A549 treated with Mapracorat at 1 μM for 4 hours (cell line): Measurements from ENCODE around the gene CLNK. TPM values are rescaled to one million over a fixed set of nuclear protein-coding genes. Genes with fewer than 3 reads are reported as not detected.

Experiments used
- total RNA-seq: library from RNA; stranded (reverse); fragments of 200-300 nt; extraction: Qiagen RNA extraction; gene quantifications from 5 replicates; pipeline ENCODE4 v1.2.3, GENCODE V29; 2022

CLNK gene
- total RNA-seq, result not detected in 5 replicates

GRCh38 chr4:10684631-10685030, at the start of gene CLNK:
TSS of gene CLNK (minus strand) at chr4:10684768. CDS start at chr4:10667869, 16,899 bp downstream.

GRCh38 chr4:10457255-10457801, 227.2 kb downstream of the CLNK start, which contains the start of gene ZNF518B:
TSS of gene ZNF518B (minus strand) at chr4:10457426. CDS start at chr4:10446328, 11,098 bp downstream.

Other genes with a start within 250 kb of the CLNK start
- gene ZNF518B, start 227.3 kb downstream of the CLNK start, total RNA-seq, result 2.4 to 3.8 TPM (median 3.1 TPM) in 5 replicates